GM21825 (cell line): ENCODE data around the gene SLX9.
"Not testable (repeated sequence)": the region's sequence is repeated elsewhere in the genome, so short reads cannot be mapped to it uniquely, and the experiment has no call there.

Experiments used
- ATAC-seq: cut with Tn5 transposase; IDR thresholded peaks from one replicate; pipeline ENCODE4 v1.9.1; 2021; ENCODE audit warnings: mild to moderate bottlenecking, moderate library complexity; ENCODE audit not compliant: unreplicated experiment

The SLX9 gene

DNA sequence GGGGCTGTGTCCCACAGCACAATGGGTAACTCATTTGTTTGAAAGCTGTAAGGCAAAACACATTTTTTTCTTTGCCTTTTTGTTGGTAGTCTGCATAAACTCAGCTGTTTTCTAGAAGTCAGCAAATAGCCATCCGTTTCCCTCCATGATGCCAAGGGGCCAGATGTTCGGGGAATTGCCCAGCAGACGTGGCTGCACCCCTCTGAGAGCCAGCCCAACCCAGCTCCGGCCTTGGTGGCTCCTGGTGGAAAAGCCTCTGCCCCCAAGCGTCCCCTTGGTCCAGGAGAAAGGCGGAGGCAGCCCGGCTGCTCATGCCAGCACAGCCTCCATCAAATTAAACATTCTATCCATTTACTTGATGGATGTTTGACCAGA lies 76.2 kb downstream of the SLX9 start:
- ATAC-seq = no peak

DNA sequence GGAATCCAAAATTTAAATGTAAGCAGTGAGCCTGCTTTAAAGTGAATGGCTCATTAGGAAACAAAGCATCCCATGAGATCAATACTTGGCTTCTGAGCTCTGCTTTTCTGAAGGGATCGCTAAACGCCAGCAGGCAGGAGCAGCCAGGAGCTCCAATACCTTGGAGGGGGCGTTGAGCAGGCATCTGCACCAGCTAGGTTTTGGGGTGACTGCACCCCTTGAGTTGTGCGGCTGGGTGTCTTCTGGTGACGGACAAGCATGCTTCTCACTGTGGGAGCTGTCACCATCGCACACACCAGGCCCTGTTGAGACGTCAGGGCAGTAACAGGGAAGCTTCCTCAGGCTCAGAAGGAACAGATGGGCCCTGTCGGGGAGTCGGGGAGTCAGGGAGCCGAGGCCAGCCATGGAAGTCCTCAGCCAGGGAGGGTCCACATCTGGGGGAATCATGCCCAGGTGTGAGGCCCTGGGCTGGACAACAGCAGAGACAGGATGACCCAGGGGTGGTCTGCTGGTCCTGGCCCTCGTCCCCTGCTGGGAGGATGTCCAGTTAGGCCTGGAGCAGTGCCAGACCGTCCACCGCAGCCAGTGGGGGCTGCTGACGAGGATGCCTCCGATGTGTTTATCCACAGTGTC lies 76.7 kb downstream of the SLX9 start:
- no peak for ATAC-seq

GRCh38 chr21:45017039-45017960 lies 77.5 kb downstream of the SLX9 start:
- ATAC-seq = no peak

- ATAC-seq = no peak
Measured at GRCh38 chr21:45018131-45019075, 78.6 kb downstream of the SLX9 start.

GRCh38 chr21:45019076-45019886 lies 79.5 kb downstream of the SLX9 start:
- ATAC-seq = no peak

DNA sequence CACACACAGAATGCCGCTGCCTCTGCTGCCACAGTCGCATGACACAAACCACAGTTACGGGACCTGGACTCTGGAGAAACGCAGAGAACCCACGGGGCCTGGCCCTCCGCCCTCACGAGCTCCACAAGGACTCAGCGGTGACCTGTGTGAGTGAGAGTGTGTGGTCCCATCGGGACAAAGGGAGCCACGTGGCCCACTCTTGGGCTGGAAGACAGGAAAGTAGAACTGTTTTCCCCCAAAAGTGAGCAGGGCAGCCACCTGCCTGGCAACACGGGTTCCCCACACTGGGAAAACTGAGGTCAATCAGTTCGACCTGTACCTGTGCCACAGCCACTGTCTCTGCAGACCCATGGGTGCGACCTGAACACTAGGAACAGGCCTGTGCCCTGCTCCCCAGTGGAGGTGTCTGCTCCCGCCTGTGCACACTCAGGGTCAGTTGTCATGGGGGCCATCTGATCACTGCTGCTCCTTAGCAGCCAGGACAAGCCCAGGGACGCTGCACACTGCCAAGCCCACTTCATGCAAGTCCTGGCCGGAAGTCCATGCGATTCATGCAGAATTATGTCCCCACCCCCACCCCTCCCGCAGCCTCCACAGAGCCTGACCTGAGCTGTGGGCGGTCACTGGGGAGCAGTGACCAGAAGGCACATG lies 80.2 kb downstream of the SLX9 start:
- no peak for ATAC-seq

DNA sequence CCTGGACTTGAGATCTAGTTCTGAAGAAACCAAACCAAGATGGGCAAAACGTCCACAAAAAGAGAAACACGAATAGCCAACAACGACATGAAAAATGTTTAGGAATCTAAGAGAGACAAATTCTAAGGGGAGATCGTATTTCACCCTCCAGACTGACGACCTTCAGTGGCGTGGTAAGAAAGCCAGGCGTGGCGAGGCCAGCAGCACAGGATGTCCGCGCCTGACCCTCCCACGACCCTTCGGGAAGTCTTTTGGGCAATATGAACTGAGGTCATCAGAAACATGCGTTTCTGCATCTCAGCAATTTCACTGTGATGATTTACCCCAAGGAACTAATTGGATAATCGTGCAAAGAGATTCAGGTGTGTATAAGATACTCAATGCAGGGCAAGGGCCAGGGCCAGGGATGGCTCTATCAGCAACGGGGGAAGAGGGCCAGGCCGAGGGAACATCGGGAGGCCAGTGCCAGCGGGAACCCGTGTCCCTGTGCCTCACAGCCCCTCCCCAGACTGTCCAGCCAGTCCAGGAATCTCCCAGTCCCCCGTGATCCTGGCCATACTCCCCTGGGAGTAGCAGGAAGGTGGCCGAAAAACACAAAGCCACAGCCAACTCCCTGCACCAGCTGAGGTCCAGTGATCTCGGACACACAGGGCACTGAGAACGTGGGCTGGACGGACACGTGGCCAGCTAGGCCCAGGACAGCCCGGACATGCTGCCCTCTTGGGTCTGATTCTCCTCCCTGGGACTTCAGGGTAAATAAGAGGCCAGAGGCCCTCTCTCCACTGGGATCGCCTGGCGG lies 81.0 kb downstream of the SLX9 start:
- no peak for ATAC-seq

GRCh38 chr21:45021428-45022347 lies 81.9 kb downstream of the SLX9 start:
- no peak for ATAC-seq

GRCh38 chr21:45022348-45022675 lies 82.5 kb downstream of the SLX9 start:
- ATAC-seq = no peak

DNA sequence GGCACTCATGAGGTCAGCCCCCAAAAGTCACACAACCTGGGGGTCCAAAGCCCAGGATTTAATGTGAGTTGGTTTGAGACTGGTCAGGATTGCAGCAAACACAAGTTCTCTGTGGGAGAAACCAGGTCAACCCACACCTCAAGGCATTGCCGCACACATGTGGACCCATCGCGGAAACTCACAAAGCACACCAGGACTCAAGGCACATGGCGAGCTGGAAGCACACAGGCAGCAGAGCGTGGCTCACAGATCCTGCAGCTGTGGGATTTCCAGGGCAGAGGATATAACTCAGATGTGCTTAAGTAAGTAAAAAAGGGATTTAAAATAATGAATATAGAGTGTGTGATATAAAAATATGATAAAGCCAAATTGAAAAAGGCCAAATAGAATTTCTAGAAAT lies 82.9 kb downstream of the SLX9 start:
- ATAC-seq = no peak

GRCh38 chr21:45024516-45024915 lies 84.7 kb downstream of the SLX9 start:
- ATAC-seq = not testable (repeated sequence)

DNA sequence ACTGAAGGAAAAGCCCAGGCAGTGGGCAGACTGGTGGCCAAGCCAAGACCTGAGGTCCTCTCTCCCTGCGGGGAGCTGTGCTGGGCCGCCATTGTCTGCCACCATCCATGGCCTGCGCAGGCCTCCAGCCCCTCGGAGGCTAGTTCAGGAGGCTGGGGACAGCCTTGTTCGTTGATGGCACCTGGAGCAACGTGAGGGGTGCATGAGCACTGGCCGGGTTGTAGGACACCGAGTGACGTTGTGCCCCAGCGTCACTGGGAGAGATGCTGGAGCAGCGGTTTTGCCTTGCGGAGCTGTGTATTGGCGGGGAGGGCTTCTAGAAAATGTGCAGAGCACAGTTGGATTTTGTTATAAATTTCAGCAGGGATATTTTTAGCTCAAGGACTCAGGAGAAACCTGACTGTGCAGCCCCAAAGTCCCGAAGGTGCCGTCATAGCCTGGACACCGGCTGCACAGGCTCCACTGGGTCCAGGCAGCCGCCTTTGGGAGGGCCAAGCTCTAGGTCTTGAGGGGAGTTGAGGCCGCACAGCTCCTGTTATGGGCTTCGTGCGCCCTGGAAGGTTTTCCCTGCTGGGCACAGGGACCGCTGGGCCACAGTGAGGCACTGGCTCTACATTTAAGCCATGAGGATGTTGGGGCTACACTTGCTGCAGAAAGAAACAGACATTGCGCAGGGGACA lies 86.4 kb downstream of the SLX9 start:
- no peak for ATAC-seq
